PC-9 (cell line): Measurements from ENCODE around the gene SPATS2. TPM values are rescaled to one million over a fixed set of nuclear protein-coding genes. Genes with fewer than 3 reads are reported as not detected.

ENCODE experiments used
- BruUV-seq: library from RNA; stranded (reverse); fragments of 400-500 nt; replicated peaks from 2 replicates; lab custom pipeline; 2021; lab: Mats Ljungman, UMichigan
- CTCF ChIA-PET: fragments of 300-600 bp; sonication (Branson Sonifier 250); formaldehyde crosslinking; loops from one replicate; lab custom pipeline; 2022; ENCODE audit warnings: antibody characterized with exemption; lab: Charles Lee
- POLR2A ChIA-PET: fragments of 300-600 bp; sonication (Branson Sonifier 250); formaldehyde crosslinking; loops from one replicate; lab custom pipeline; 2022; ENCODE audit warnings: antibody characterized with exemption; ENCODE audit not compliant: unreplicated experiment; lab: Charles Lee
- DNase-seq, 2 experiments: peaks; one replicate each; pipeline versions ENCODE4 v3.0.0 to v3.0.0-alpha.2; 2015 to 2022; ENCODE audit warnings: mixed read lengths in 1 of 2
- H2AFZ ChIP-seq: fragments of 200-600 bp; sonication (generic); 2 replicates; pipeline ENCODE4 v1.8.1; 2017; ENCODE audit warnings: antibody characterized with exemption
- H3F3A ChIP-seq: fragments of 200-600 bp; sonication (generic); 2 replicates; pipeline ENCODE4 v1.8.1; 2017; ENCODE audit warnings: antibody characterized with exemption, mild to moderate bottlenecking, low read depth; ENCODE audit not compliant: insufficient read depth
- H3K27ac ChIP-seq: fragments of 200-600 bp; sonication (generic); 2 replicates; pipeline ENCODE4 v1.6.1; 2016; ENCODE audit warnings: mixed run types
- H3K27me3 ChIP-seq: fragments of 200-600 bp; sonication (generic); 2 replicates; pipeline ENCODE4 v1.6.1; 2016; ENCODE audit warnings: low read depth, mixed run types; ENCODE audit not compliant: insufficient read depth
- H3K36me3 ChIP-seq: fragments of 200-600 bp; sonication (generic); 2 replicates; pipeline ENCODE4 v1.6.1; 2016; ENCODE audit warnings: low read depth, mixed run types
- H3K4me1 ChIP-seq: fragments of 200-600 bp; sonication (generic); replicated peaks from 2 replicates; pipeline ENCODE4 v1.6.1; 2016; ENCODE audit warnings: mixed run types; ENCODE audit not compliant: insufficient read depth
- H3K4me2 ChIP-seq: fragments of 200-600 bp; sonication (generic); 2 replicates; pipeline ENCODE4 v1.6.1; 2017; ENCODE audit warnings: mixed run types
- H3K4me3 ChIP-seq: fragments of 200-600 bp; sonication (generic); 2 replicates; pipeline ENCODE4 v1.6.1; 2016; ENCODE audit warnings: mixed run types
- H3K79me2 ChIP-seq: fragments of 200-600 bp; sonication (generic); 2 replicates; pipeline ENCODE4 v1.6.1; 2017; ENCODE audit warnings: low read depth, mixed run types
- H3K9me2 ChIP-seq: fragments of 200-600 bp; sonication (generic); 2 replicates; pipeline ENCODE4 v1.8.1; 2017; ENCODE audit warnings: mild to moderate bottlenecking; ENCODE audit not compliant: insufficient read depth
- H3K9me3 ChIP-seq: fragments of 200-600 bp; sonication (generic); 2 replicates; pipeline ENCODE4 v1.8.1; 2016; ENCODE audit warnings: low read depth; ENCODE audit not compliant: insufficient read depth
- H4K20me1 ChIP-seq: fragments of 200-600 bp; sonication (generic); 2 replicates; pipeline ENCODE4 v1.8.1; 2017; ENCODE audit not compliant: insufficient read depth
- CTCF ChIP-seq: fragments of 200-600 bp; sonication (generic); conservative IDR thresholded peaks from 2 replicates; pipeline ENCODE4 v1.6.1; 2017; ENCODE audit warnings: mixed run types, antibody characterized with exemption, mild to moderate bottlenecking, moderate library complexity
- EZH2 ChIP-seq: fragments of 200-600 bp; sonication (generic); IDR thresholded peaks from 2 replicates; pipeline ENCODE4 v1.8.0; 2017; ENCODE audit warnings: antibody characterized with exemption, low read depth
- intact Hi-C: fragments of 100-400 bp; cut with micrococcal nuclease; formaldehyde crosslinking; loops from one replicate; pipeline ENCODE4 v1.10.0; 2022; ENCODE audit not compliant: unreplicated experiment
- total RNA-seq: library from RNA; stranded (reverse); gene quantifications from 2 replicates; pipeline ENCODE4 v1.2.3, GENCODE V29; 2021

The SPATS2 gene
- total RNA-seq, 1 experiment from 2014 or later, result 65.1 TPM

- BruUV-seq, result no TSS peak
These were observed 33.0 kb downstream of the SPATS2 start for GRCh38 chr12:49400304-49400703.

GRCh38 chr12:49403971-49404450 is 36.7 kb downstream of the SPATS2 start:
- POLR2A ChIA-PET, result interaction anchor here (0.6 kb wide), 1 partner anchor 39 kb away, joined by 5 read pairs; no protein-coding TSS in a partner anchor

More at GRCh38 chr12:49400304-49400703, 33.0 kb downstream of the SPATS2 start:
- TF ChIP-seq CTCF (no peak), EZH2 (no peak)
- intact Hi-C loops, result no loop called here
- Histone ChIP-seq H3K79me2 (peaks cover 31% of the 10 kb centered on the region), H3K27me3 (no peaks in the 10 kb centered on the region), H3K36me3 (no peaks in the 10 kb centered on the region), H3K9me2 (no peaks in the 10 kb centered on the region), H4K20me1 (peaks cover 7% of the 10 kb centered on the region; the same call in 1 of the 2 replicates), H3K27ac (no peak overlapping the region), H2AFZ (no peak overlapping the region), H3K4me1 (peaks cover 8% of the 10 kb centered on the region), H3K4me2 (no peak overlapping the region), H3K9me3 (no peaks in the 10 kb centered on the region), H3F3A (peaks cover 4% of the 10 kb centered on the region; the same call in 1 of the 2 replicates), H3K4me3 (no peak overlapping the region)
- ChIA-PET CTCF (no interaction called here), POLR2A (interaction anchor here (0.6 kb wide), 1 partner anchor 33 kb away, joined by 3 read pairs; no protein-coding TSS in a partner anchor)
- DNase-seq, result no peak

GRCh38 chr12:49404956-49405355 is 37.7 kb downstream of the SPATS2 start:
- intact Hi-C loops, result no loop called here
- H3K9me2 ChIP-seq, result no peaks in the 10 kb centered on the region
- no peaks in the 10 kb centered on the region for H3K36me3 ChIP-seq
- TF ChIP-seq EZH2 (no peak), CTCF (no peak)
- no peak overlapping the region for H3K4me3 ChIP-seq
- no peak for DNase-seq
- H3K9me3 ChIP-seq, result no peaks in the 10 kb centered on the region
- BruUV-seq, result no TSS peak
- H3K4me1 ChIP-seq, result peaks cover 8% of the 10 kb centered on the region
- no peak overlapping the region for H2AFZ ChIP-seq
- H3K27ac ChIP-seq, result no peak overlapping the region
- peaks cover 4% of the 10 kb centered on the region; the same call in 1 of the 2 replicates for H3F3A ChIP-seq
- CTCF ChIA-PET, result no interaction called here
- H3K79me2 ChIP-seq, result peaks cover 29% of the 10 kb centered on the region
- peaks cover 10% of the 10 kb centered on the region for H4K20me1 ChIP-seq
- H3K4me2 ChIP-seq, result no peak overlapping the region
- POLR2A ChIA-PET, result no interaction called here
- H3K27me3 ChIP-seq, result no peaks in the 10 kb centered on the region

More at GRCh38 chr12:49403971-49404450, 36.7 kb downstream of the SPATS2 start:
- intact Hi-C loops, result no loop called here
- Histone ChIP-seq H3K36me3 (no peaks in the 10 kb centered on the region), H3K4me1 (peaks cover 8% of the 10 kb centered on the region), H3K27ac (no peak overlapping the region), H3K4me2 (no peak overlapping the region), H3K9me2 (no peaks in the 10 kb centered on the region), H3K4me3 (no peak overlapping the region), H3K27me3 (no peaks in the 10 kb centered on the region), H3K9me3 (no peaks in the 10 kb centered on the region), H3K79me2 (peaks cover 31% of the 10 kb centered on the region), H3F3A (peaks cover 4% of the 10 kb centered on the region; the same call in 1 of the 2 replicates), H2AFZ (no peak overlapping the region), H4K20me1 (peaks cover 10% of the 10 kb centered on the region)
- CTCF ChIA-PET, result no interaction called here
- BruUV-seq, result no TSS peak
- TF ChIP-seq EZH2, result no peak
- no peak for TF ChIP-seq CTCF
- DNase-seq, result no peak
